ENCODE results near the gene NFIC. TPM values are rescaled to one million over a fixed set of nuclear protein-coding genes. Genes with fewer than 3 reads are reported as not detected.
"Not testable (repeated sequence)": the region's sequence is repeated elsewhere in the genome, so short reads cannot be mapped to it uniquely, and the experiment has no call there.

Gene NFIC
- polyA plus RNA-seq, 1 of the 3 experiments (the other 2 are of a cell fraction) = 7.2 TPM

- ChIA-PET CTCF (interaction anchor here (0.8 to 2.6 kb wide), 6 partner anchors 99 to 157 kb away, joined by 4 to 15 read pairs (median 5); no protein-coding TSS in a partner anchor), POLR2A (no interaction called here)
- 80% methylated on average over 8 of the region's 9 CpGs for WGBS (ENCODE audit: low lambda C conversion rate)
- Histone ChIP-seq H3K79me2 (ENCODE audit: insufficient read depth) (no peaks in the 10 kb centered on the region), H3K9me3 (no peaks in the 10 kb centered on the region), H2AFZ (ENCODE audit: low read depth) (no peak overlapping the region), H3K4me1 (ENCODE audit: control insufficient read depth in 1 of 2, insufficient read depth in 2 of 2, low read depth in 1 of 2, low read length in 1 of 2) (no peaks in the 10 kb centered on the region; a peak in 1 of 4 replicates), H3K9ac (no peak overlapping the region), H3K36me3 (replicated peaks in 1 of 2; ENCODE audit: control insufficient read depth in 1 of 2, insufficient read depth in 2 of 2, low read length in 1 of 2) (no peaks in the 10 kb centered on the region), H4K20me1 (ENCODE audit: insufficient read depth) (no peaks in the 10 kb centered on the region), H3K4me3 (ENCODE audit: low read depth in 2 of 2, low read length in 1 of 2) (no peak overlapping the region), H3K27me3 (ENCODE audit: insufficient read depth) (no peaks in the 10 kb centered on the region), H3K9me2 (no peaks in the 10 kb centered on the region), H3K27ac (ENCODE audit: low read depth in 2 of 2, low read length in 1 of 2) (no peak overlapping the region), H3K4me2 (no peak overlapping the region), H3F3A (replicated peaks; ENCODE audit: insufficient read depth) (peaks cover 4% of the 10 kb centered on the region)
- DNase-seq = no peak
- no peak for TF ChIP-seq IRF3 (IDR thresholded peaks at IDR 0.05; ENCODE audit: low read depth, low read length)
- TF ChIP-seq JUND (IDR thresholded peaks at IDR 0.05) = no peak
- TF ChIP-seq USF2 (IDR thresholded peaks at IDR 0.05; ENCODE audit: borderline replicate concordance, low read depth, low read length) = no peak
- no peak for TF ChIP-seq RCOR1 (IDR thresholded peaks at IDR 0.05; ENCODE audit: low read length)
- TF ChIP-seq RXRA (IDR thresholded peaks at IDR 0.05; ENCODE audit: borderline replicate concordance, low read depth) = no peak
- no peak for TF ChIP-seq FOXJ3 (CRISPR knock-in tag; IDR thresholded peaks at IDR 0.05)
- TF ChIP-seq CTCF (IDR thresholded peaks at IDR 0.05) = no peak
- no peak for TF ChIP-seq SIN3A (IDR thresholded peaks at IDR 0.05; ENCODE audit: borderline replicate concordance, low read depth, low read length)
- no peak for TF ChIP-seq MAX (IDR thresholded peaks at IDR 0.05; ENCODE audit: low read depth)
- no peak for TF ChIP-seq NRF1 (IDR thresholded peaks at IDR 0.05; ENCODE audit: low read depth, low read length)
- no peak for TF ChIP-seq NFIC (IDR thresholded peaks at IDR 0.05; ENCODE audit: borderline replicate concordance)
- no peak for TF ChIP-seq TAF1 (IDR thresholded peaks at IDR 0.05; ENCODE audit: borderline replicate concordance, low read depth, low read length)
- TF ChIP-seq POLR2AphosphoS5 (IDR thresholded peaks at IDR 0.05; ENCODE audit: low read depth, low read length) = no peak
Observed at GRCh38 chr19:3330047-3330446, 36.3 kb upstream of the NFIC start.

GRCh38 chr19:3332232-3332631 lies 34.2 kb upstream of the NFIC start:
- H3K36me3 ChIP-seq (replicated peaks in 1 of 2; ENCODE audit: control insufficient read depth in 1 of 2, insufficient read depth in 2 of 2, low read length in 1 of 2); H3K9ac ChIP-seq; H3K27me3 ChIP-seq (ENCODE audit: insufficient read depth); DNase-seq; H2AFZ ChIP-seq (ENCODE audit: low read depth); H3K4me3 ChIP-seq (ENCODE audit: low read depth in 2 of 2, low read length in 1 of 2); H4K20me1 ChIP-seq (ENCODE audit: insufficient read depth); POLR2A ChIA-PET; H3K9me2 ChIP-seq; H3K27ac ChIP-seq (ENCODE audit: low read depth in 2 of 2, low read length in 1 of 2); H3F3A ChIP-seq (replicated peaks; ENCODE audit: insufficient read depth); H3K79me2 ChIP-seq (ENCODE audit: insufficient read depth); H3K4me2 ChIP-seq; H3K9me3 ChIP-seq: not testable (repeated sequence)
- WGBS (ENCODE audit: low lambda C conversion rate) = no CpG with 5 or more reads among the region's 1 CpG
- H3K4me1 ChIP-seq (ENCODE audit: control insufficient read depth in 1 of 2, insufficient read depth in 2 of 2, low read depth in 1 of 2, low read length in 1 of 2) = peaks cover 7 to 20% of the 10 kb centered on the region in 2 experiments; a peak in 3 of 4 replicates
- CTCF ChIA-PET = interaction anchor here (0.8 kb wide), 1 partner anchor 138 kb away, joined by 3 read pairs; no protein-coding TSS in a partner anchor

Measured in SK-N-SH (cell line).